ENCODE measurements around the gene MDH1B.

MDH1B gene

GRCh38 chr2:206707164-206707701 is 57.9 kb downstream of the MDH1B start:
- H3K27ac ChIP-seq: no peak overlapping the region
- no peak for TF ChIP-seq ZFX (IDR thresholded peaks at IDR 0.05; ENCODE audit: borderline replicate concordance)
- TF ChIP-seq, protein P1, sequence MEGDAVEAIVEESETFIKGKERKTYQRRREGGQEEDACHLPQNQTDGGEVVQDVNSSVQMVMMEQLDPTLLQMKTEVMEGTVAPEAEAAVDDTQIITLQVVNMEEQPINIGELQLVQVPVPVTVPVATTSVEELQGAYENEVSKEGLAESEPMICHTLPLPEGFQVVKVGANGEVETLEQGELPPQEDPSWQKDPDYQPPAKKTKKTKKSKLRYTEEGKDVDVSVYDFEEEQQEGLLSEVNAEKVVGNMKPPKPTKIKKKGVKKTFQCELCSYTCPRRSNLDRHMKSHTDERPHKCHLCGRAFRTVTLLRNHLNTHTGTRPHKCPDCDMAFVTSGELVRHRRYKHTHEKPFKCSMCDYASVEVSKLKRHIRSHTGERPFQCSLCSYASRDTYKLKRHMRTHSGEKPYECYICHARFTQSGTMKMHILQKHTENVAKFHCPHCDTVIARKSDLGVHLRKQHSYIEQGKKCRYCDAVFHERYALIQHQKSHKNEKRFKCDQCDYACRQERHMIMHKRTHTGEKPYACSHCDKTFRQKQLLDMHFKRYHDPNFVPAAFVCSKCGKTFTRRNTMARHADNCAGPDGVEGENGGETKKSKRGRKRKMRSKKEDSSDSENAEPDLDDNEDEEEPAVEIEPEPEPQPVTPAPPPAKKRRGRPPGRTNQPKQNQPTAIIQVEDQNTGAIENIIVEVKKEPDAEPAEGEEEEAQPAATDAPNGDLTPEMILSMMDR (IDR thresholded peaks at IDR 0.05): no peak

DNA sequence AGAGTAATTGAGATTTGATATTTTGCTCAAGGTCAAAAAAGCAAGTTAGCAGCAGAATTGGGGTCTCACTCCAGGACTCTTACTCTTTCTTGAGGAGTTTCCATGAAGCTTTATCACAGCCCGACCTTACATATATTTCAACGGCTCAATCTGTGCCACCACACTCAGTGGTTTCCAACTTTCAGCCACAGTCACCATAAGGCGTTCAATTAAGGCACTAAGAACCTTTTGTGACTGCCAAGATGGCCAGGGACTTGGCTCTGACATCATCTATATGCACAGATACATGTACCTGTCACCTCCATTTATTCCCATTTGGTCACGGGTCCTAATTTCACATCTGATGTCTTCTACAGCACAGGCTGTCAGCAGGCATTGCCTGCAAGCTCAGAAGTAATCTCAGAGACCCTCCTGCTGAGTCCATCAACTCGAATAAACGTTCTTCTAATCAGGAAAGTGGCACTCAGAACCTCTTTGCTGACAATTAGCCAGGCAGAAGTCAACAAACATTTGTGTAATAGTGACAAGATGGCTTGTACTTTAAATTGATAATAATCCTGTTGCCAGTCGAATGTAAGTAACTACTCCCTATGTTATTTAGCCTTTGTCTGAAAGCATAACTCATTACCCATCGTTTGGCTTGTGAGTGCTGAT is 63.0 kb downstream of the MDH1B start:
- H3K27ac ChIP-seq: no peak overlapping the region
- TF ChIP-seq ZFX (IDR thresholded peaks at IDR 0.05; ENCODE audit: borderline replicate concordance): no peak

- H3K27ac ChIP-seq: no peak overlapping the region
- TF ChIP-seq ZFX (IDR thresholded peaks at IDR 0.05; ENCODE audit: borderline replicate concordance): no peak
- TF ChIP-seq, protein P1 (IDR thresholded peaks at IDR 0.05): no peak
Measured at GRCh38 chr2:206700156-206700555, 65.0 kb downstream of the MDH1B start.

DNA sequence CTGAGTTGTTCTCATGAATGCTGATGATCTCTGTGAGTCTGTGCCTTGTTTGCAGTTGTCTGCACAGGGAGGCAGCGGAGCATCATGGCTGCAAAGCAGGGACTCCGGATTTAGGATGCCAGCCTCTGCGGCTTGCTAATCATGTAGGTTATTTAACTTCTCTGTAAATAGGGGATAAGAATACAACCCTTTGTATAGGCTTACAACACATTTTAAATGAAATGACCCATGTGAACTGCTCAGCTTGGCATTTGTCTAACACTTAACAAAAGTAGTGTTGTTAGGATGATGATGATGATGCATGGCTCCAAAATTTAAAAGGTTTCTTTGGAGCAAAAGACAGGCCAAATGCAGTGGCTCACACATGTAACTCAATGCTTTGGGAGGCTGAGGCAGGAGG is 66.3 kb downstream of the MDH1B start:
- no peak overlapping the region for H3K27ac ChIP-seq
- TF ChIP-seq, protein P1 (IDR thresholded peaks at IDR 0.05): no peak
- TF ChIP-seq ZFX (IDR thresholded peaks at IDR 0.05; ENCODE audit: borderline replicate concordance): no peak

GRCh38 chr2:206696910-206697309 is 68.2 kb downstream of the MDH1B start:
- TF ChIP-seq, protein P1 (IDR thresholded peaks at IDR 0.05): no peak
- no peak for TF ChIP-seq ZFX (IDR thresholded peaks at IDR 0.05; ENCODE audit: borderline replicate concordance)
- H3K27ac ChIP-seq: no peak overlapping the region

- H3K27ac ChIP-seq: no peak overlapping the region
- TF ChIP-seq, protein P1 (IDR thresholded peaks at IDR 0.05): peak; percentile 70
- TF ChIP-seq ZFX (IDR thresholded peaks at IDR 0.05; ENCODE audit: borderline replicate concordance): no peak
Measured at GRCh38 chr2:206693399-206694137, 71.6 kb downstream of the MDH1B start.

DNA sequence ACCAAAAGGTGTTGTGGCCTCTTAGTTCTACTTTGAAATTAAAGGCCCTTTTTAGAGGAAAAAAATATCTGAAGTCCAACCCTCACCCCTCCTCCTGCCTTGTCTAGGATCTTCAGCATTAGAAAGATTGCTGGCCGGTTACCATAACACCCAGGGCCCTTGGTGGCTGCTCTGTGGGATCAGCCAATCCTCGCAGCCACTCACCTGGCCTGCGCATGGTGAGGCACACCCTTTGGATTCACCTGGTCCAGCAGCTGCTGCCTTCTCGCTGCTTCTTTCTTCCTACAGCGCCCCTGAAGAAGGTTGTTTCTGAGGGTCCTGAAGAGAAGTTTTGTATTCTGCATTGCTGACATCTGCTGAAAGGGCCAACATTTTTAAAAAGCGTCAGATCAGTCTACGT is 72.2 kb downstream of the MDH1B start:
- TF ChIP-seq, protein P1 (IDR thresholded peaks at IDR 0.05): no peak
- no peak for TF ChIP-seq ZFX (IDR thresholded peaks at IDR 0.05; ENCODE audit: borderline replicate concordance)
- no peak overlapping the region for H3K27ac ChIP-seq

All from 22Rv1 (cell line).